Measurements from ENCODE around the gene ARHGAP22. TPM values are rescaled to one million over a fixed set of nuclear protein-coding genes. Genes with fewer than 3 reads are reported as not detected.

Gene ARHGAP22
- total RNA-seq, 1 experiment from 2014 or later = 255 TPM

DNA sequence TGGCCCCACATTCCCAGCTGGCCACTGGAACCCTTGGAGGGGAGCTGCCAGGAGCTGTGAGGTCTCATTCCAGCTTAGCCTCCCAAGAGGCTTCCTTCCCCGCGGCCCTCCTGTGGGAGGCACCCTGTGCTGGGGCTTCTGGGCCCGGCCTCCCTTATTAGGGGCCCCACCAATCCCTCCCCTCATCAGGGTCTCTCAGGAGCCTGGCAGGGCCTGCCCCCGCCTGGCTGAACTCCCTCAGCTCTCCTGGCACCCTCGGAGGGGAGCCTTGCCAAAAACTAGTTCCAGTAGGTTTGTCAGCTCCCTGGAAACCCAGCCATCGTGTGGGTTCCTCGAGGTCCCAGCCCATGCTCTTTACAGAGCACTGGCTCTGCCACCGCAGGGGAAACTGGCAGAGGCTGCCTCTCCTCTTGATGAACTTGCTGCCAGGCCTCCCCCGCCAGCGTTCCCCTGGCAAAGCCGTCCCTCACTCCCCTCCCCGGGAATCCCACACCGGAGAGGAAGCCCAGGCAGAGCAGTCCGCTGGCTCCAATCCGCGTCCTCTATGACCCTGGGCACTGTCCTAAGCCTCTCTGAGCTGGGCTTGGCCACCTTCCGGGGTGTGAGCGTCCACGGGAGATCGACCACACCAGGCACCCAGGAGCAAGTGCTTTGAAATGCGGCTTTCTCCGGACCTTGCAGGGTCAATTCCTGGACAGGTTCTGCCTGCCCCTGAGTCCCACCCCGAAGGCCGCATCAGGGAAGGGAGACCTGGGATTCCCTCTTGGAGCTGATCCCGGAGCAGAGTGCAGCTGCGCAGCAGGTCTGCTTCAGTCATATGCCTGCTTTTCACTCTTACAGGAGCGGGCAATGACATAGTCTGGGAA is 139.8 kb downstream of the ARHGAP22 start:
- DNase-seq (ENCODE audit: low read depth) = no peak

DNA sequence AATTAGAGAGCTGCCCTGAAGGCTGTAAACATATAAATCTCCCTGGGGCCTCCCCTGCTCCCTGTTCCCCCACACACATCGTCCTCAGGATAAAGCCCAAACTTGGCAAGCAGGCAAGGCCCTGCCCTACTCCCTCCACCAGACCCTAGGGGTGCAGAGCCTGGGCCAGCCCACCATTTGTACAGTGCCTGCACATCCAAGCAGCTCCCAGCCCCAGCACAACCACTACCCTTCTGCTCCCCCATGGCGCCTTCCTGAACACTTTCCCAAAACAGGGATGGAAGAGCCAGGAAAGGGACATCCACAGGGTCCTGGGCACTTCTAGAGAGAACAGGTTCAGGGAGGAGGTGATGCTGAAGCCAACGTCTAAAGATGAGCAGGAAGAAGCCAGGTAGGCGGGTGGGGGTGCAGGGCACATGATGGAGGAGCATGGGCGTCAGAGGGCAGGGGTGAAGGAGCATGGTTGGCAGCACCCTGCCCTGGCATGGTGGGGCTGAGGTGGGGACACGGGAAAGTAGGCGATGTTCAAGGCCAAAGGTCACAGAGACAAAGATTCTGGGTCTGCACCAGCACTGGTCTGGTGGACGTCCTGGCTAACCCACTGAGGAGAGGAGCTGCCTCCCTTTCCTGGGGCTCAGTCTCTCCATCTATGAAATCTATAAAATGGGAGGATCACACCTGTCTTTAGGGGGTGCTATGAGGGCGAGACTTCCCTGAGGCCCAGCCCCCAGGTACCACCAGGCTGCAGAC is 140.6 kb downstream of the ARHGAP22 start:
- DNase-seq (ENCODE audit: low read depth) = no peak

DNA sequence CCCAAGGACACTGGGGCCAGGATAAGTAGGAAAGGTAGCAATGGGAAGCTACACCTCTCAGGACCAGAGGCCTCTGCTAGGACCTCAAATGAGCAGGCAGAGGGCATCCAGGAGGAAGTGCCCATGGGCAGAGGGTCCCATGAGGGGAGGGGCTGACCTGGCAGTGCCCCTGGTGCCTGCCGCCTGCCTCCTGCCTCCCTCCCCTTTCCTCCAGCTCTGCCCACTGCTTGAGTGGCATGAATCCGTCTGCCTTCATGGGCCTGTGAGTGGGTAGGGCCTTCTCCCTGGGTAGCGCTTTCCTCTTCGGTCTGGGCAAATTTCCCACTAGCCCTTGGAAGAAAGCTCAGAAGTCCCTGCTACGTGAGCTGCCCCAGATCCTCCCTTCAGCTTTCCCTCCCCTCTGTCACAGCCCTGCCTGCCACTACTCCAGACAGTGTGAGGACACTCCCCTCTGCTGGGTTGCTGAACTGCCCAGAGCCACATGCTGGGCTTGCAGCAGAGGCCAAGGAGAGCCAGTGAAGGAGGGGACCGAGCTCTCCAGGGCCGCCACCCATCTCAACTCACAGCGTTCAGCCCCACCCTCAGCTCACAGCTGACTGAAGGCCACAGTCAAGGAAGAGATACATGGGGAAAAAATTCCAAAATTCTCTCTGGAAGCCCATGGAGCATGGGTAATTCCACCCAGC is 141.4 kb downstream of the ARHGAP22 start:
- DNase-seq (ENCODE audit: low read depth) = no peak

DNA sequence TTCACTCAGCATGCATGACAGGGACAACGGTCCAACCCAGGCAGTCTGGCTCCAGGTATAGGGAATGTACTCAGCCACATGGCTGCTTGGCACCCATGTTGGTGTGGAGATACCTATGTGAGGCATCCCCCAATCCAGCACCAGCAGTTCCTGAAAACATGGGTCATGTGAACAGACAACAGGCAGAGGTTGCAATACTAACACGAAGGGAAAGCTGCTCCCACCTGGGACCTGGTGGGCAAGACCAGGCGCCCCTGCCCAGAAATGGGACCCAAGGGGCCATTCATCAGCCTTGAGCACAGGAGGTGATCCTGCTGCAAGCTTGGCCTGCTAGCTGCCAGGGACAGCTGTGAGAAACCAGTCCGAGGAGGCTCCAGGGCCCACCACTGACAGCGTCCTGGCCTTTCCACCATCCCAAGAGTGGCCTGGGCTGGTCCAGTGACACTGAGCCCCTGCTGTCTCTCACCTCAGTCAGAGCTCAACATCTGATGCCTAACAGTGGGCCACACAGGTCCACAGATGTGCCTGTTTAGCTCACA is 142.3 kb downstream of the ARHGAP22 start:
- no peak for DNase-seq (ENCODE audit: low read depth)

DNA sequence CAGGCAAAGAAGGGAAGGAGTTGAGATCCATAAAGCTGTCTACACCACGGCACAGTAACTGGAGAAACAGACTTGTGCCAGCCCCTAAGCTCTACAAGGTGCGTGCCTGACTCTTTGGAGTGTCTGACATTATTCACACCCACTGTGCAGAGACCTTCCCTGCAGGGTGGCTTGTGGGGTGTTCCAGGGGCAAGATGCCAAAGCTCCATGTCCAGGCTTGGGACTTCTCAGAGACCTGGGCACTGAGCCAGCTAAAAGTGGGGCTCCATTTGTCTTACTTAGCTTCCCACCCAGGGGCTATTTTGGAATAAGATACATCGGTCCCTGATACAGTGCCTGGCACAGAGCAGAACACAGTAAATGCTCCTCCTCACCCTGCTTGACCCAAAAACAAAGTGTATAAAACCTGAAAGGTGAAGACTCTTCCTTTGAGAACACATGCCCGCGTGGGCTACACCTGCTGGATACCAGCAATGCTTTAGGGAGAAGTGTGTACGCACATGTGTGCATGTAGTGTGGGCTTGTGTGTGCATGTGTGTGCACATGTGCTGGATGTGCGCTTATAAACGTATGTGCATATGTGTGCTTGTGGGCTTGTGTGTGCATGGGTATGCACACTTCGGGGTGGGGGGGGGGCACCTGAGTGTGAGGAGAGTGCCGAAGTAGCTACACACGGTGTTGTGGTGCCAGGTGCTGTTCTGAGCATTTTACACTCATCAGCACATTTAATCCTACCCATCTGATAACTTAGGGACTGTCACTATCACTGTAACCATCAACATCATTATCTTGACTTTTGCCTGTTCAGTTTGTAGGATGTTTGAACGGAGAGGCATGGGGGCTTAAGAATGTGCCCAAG is 143.0 kb downstream of the ARHGAP22 start:
- DNase-seq (ENCODE audit: low read depth) = no peak

DNA sequence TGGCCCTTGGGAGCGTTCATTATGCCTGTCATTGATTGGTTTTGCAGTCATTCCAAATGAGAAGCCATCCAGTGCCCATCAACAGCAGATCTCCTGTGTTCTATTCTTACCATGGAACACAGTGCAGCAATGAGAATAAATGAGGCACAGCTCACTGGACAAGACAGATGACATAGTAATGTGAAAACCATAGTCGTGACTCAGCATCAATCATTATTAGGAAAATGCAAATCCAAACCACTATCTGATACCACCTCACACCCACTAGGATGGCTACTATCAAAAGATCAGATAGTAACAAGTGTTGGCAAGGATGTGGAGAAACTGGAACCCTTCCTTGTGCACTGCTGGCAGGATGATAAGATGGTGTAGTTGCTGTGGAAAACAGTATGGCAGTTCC is 144.7 kb downstream of the ARHGAP22 start:
- no peak for DNase-seq (ENCODE audit: low read depth)

- DNase-seq (ENCODE audit: low read depth) = no peak
Measured at GRCh38 chr10:48459270-48460150, 145.4 kb downstream of the ARHGAP22 start.

DNA sequence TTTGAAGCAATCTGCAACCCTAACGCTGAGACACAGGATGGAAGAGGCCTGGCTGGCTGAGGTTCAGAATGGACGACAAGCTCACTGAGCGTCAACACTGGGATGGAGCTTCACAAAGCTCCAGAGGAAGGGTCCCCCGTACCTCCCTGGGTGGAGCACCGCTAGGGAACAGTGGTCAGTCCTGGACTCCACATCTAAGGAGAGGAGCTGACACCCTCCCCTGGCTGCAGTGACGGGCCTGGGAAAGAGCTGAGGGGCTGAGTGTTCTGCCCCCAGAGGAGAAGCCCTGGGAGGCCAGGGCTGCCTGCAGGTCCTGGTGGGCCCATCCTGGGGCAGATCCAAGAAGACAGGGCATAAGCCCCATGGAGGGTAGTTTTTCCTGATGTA is 146.2 kb downstream of the ARHGAP22 start:
- no peak for DNase-seq (ENCODE audit: low read depth)

DNA sequence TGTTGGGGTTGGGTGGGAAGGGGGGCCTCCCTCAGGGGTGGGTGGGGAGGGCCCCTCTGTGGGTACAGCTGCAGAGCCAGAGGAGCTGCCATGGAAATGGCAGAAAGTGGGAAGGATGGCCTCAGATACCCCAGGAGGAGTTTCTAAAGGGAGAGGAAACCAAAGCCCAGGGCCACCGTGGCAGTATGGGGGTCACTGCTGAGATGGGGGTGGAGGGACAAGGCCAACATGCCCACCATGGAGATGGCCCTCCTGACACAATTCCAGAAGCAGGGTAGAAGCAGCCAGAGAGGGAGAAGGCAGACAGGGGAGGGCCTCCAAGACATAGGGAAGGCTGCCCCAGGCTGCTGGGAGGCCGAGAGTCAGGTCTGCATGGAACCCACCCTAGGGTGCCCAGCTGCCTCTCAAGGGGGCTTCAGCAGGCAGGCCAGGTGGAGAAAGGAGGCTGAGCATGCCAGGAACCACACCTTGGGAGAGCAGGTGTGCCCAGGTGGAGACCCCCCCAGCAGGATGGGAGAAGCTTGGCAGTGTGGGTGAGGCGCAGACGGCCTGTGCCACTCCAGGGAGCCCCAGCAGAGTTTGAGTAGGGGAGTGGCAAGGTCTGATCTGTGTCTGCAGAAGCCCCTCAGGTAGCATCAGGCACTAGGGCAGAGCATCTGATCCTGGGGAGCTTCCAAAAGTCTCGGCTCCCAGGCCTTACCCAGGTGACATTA is 146.8 kb downstream of the ARHGAP22 start:
- no peak for DNase-seq (ENCODE audit: low read depth)

GRCh38 chr10:48456808-48457761 is 147.8 kb downstream of the ARHGAP22 start:
- DNase-seq (ENCODE audit: low read depth) = no peak

DNA sequence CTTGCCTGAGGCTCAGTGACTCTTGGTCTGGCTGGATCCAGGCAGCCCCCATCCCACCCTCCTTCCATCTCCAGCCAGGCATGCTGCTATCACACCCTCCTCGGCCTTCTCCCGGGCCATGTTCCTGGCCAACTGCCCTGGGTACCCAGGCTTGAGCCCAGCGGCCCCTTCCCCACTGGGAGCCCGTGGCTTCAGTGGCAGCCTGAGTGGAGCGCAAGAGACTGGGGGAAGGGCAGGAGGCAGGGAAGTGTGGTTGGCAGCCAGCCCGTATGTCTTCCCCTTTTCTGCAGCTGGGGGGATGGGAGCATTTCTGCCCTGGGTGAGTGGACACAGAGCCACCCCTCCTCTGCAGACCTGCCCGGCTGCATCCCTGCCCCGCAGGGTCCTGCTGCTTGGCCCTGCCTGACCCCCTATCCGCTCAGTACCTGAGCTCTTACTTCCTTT is 148.5 kb downstream of the ARHGAP22 start:
- no peak for DNase-seq (ENCODE audit: low read depth)

DNA sequence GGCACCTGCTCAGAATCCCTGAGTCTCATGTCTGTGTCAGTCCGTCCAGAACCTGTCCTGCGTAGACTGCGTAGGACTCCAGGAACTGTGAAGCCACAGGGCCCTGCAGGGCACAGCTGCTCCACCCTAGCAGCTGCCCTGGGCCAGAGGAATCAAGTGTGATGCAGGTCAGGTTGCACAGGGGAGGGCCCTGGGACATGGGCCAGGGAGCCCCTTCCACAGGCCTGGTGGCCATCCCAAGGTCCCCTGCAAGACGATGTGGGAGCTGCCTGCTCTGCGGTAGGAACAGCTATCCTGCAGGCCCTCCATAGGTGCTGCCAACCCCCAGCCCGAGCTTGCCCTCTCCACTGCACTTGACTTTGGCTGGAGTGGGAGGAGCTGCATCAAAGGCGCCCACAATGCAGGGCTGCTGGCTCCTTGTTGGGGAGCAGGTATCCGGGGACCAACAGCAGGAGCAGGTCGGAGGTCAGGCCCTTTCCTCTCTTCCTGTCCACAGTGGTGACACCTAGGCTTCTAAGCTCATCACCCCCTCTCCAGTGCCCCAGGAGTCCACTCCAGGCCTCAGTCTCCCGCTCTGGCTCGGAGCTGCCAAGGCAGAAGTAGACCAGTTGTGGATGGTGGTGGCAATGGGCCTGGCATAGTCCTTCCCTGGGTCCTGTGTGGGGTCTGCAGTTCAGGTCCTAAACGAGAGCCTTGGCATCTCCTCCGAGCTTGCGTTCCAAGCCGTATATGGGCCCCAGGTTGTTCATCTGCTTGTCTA is 149.3 kb downstream of the ARHGAP22 start:
- no peak for DNase-seq (ENCODE audit: low read depth)

- DNase-seq (ENCODE audit: low read depth) = no peak
Measured at GRCh38 chr10:48455055-48455391, 149.8 kb downstream of the ARHGAP22 start.

- no peak for DNase-seq (ENCODE audit: low read depth)
Measured at GRCh38 chr10:48454302-48455054, 150.4 kb downstream of the ARHGAP22 start.

DNA sequence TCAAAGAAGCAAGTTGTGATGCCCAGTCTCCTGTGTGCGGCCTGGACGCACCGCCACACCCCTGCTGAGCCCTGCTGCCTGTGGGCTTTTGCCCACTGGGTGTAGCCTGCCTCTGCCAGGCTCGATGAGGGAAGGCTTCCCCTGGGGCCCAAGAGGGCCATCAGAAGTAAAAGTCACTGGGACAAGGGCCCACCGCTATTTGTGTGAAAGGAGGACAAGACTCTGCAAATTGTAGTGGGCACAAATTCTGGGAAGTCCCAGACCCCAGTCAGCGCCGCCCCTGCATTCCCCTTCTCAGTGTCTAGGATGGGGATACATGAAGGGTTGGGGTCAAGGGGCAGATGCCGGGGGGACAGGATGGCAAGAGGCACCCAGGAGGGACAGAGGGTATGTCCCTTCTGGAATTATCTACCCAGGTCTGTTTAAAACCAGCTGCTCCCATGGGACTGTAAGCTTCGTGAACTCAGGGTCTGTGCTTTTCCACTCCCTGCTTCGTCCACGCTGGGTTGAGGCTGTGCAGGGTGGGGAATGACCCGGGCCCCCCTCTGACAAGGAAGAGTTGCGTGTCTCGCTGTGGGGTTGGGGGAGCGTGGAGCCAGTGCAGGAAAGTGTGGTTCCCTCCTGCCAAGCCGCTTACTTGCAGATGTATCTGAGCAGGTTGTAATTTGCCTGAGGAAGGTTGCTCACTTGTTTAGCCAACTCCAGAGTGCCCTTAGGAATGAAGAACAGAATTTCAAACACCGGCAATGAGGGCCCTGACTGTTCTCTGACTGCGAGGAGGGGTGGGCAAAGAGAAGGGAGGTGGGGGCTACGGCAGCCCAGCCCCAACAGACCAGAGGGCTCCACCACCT is 151.2 kb downstream of the ARHGAP22 start:
- DNase-seq (ENCODE audit: low read depth) = no peak
